SK-N-SH treated with all-trans-retinoic acid at 6 μM for 48 hours (cell line): ENCODE data around the gene BEST3.

Source experiments
- ATAC-seq: fragments of 200-7000 bp; cut with Tn5 transposase; 3 replicates; pipeline ENCODE4 v1.9.1; 2020; ENCODE audit warnings: mild to moderate bottlenecking, moderate library complexity
- ARNTL ChIP-seq: fragments of 450-650 bp; formaldehyde crosslinking; IDR thresholded peaks from 2 replicates; pipeline ENCODE4 v1.5.0; 2020; ENCODE audit warnings: low read depth, mild to moderate bottlenecking, moderate library complexity, borderline replicate concordance
- BACH2 ChIP-seq: fragments of 250-450 bp; sonication (Bioruptor Pico); IDR thresholded peaks from 2 replicates; pipeline ENCODE4 v1.9.0; 2021; ENCODE audit warnings: mild to moderate bottlenecking, borderline replicate concordance
- CREB5 ChIP-seq: fragments of 250-450 bp; sonication (Bioruptor Pico); IDR thresholded peaks from 2 replicates; pipeline ENCODE4 v1.5.1; 2020; ENCODE audit warnings: low read depth, mild to moderate bottlenecking, moderate library complexity
- CSDC2 ChIP-seq: fragments of 250-450 bp; sonication (Bioruptor Pico); IDR thresholded peaks from 2 replicates; pipeline ENCODE4 v1.5.0; 2020; ENCODE audit warnings: mild to moderate bottlenecking, moderate library complexity
- CSRNP3 ChIP-seq: fragments of 250-450 bp; sonication (Bioruptor Pico); IDR thresholded peaks from 2 replicates; pipeline ENCODE4 v1.5.1; 2021; ENCODE audit warnings: mild to moderate bottlenecking, moderate library complexity
- ESRRG ChIP-seq: fragments of 250-450 bp; sonication (Bioruptor Pico); IDR thresholded peaks from 2 replicates; pipeline ENCODE4 v1.6.1; 2021; ENCODE audit warnings: mild to moderate bottlenecking
- GLIS3 ChIP-seq: fragments of 250-450 bp; sonication (Bioruptor Pico); IDR thresholded peaks from 2 replicates; pipeline ENCODE4 v1.5.0; 2020; ENCODE audit warnings: mild to moderate bottlenecking, moderate library complexity
- ISL1 ChIP-seq: fragments of 250-450 bp; sonication (Bioruptor Pico); IDR thresholded peaks from 2 replicates; pipeline ENCODE4 v2.1.2; 2022; ENCODE audit warnings: mild to moderate bottlenecking, moderate library complexity
- OSR1 ChIP-seq: fragments of 250-450 bp; sonication (Bioruptor Pico); IDR thresholded peaks from 2 replicates; pipeline ENCODE4 v1.8.0; 2022; ENCODE audit warnings: moderate library complexity, mild to moderate bottlenecking, inconsistent platforms
- PATZ1 ChIP-seq: fragments of 250-450 bp; sonication (Bioruptor Pico); IDR thresholded peaks from 2 replicates; pipeline ENCODE4 v1.8.0; 2020; ENCODE audit warnings: mild to moderate bottlenecking, moderate library complexity, borderline replicate concordance
- POU6F1 ChIP-seq: fragments of 250-450 bp; sonication (Bioruptor Pico); IDR thresholded peaks from 2 replicates; pipeline ENCODE4 v1.8.0; 2021; ENCODE audit warnings: low read depth, mild to moderate bottlenecking, moderate library complexity, borderline replicate concordance
- PPARA ChIP-seq: fragments of 250-450 bp; sonication (Bioruptor Pico); IDR thresholded peaks from 2 replicates; pipeline ENCODE4 v1.5.0; 2020; ENCODE audit warnings: mild to moderate bottlenecking, borderline replicate concordance
- RARB ChIP-seq: fragments of 250-450 bp; sonication (Bioruptor Pico); IDR thresholded peaks from 2 replicates; pipeline ENCODE4 v1.8.0; 2021; ENCODE audit warnings: mild to moderate bottlenecking, moderate library complexity
- SNAI2 ChIP-seq: fragments of 250-450 bp; sonication (Bioruptor Pico); IDR thresholded peaks from 2 replicates; pipeline ENCODE4 v1.5.0; 2020; ENCODE audit warnings: mild to moderate bottlenecking, moderate library complexity
- TCF4 ChIP-seq: fragments of 250-450 bp; sonication (Bioruptor Pico); IDR thresholded peaks from 2 replicates; pipeline ENCODE4 v1.8.0; 2021; ENCODE audit warnings: mild to moderate bottlenecking, moderate library complexity, borderline replicate concordance
- TOX ChIP-seq: fragments of 250-450 bp; sonication (Bioruptor Pico); IDR thresholded peaks from 2 replicates; pipeline ENCODE4 v1.8.0; 2021; ENCODE audit warnings: mild to moderate bottlenecking, moderate library complexity, borderline replicate concordance
- TSHZ2 ChIP-seq: fragments of 250-450 bp; sonication (Bioruptor Pico); IDR thresholded peaks from 2 replicates; pipeline ENCODE4 v1.5.0; 2020; ENCODE audit warnings: mild to moderate bottlenecking, moderate library complexity
- ZC3H10 ChIP-seq: fragments of 250-450 bp; sonication (Bioruptor Pico); IDR thresholded peaks from 2 replicates; pipeline ENCODE4 v1.5.1; 2021; ENCODE audit warnings: mild to moderate bottlenecking, moderate library complexity
- ZFP3 ChIP-seq: fragments of 250-450 bp; sonication (Bioruptor Pico); IDR thresholded peaks from 2 replicates; pipeline ENCODE4 v1.5.0; 2020; ENCODE audit warnings: mild to moderate bottlenecking, moderate library complexity
- ZFP30 ChIP-seq: fragments of 450-650 bp; formaldehyde crosslinking; IDR thresholded peaks from 2 replicates; pipeline ENCODE4 v1.5.0; 2022; ENCODE audit warnings: mild to moderate bottlenecking, moderate library complexity
- ZNF565 ChIP-seq: fragments of 450-650 bp; formaldehyde crosslinking; conservative IDR thresholded peaks from 2 replicates; pipeline ENCODE4 v1.5.0; 2020; ENCODE audit warnings: low read depth, mild to moderate bottlenecking, moderate library complexity
- ZNF70 ChIP-seq: fragments of 450-650 bp; formaldehyde crosslinking; IDR thresholded peaks from 2 replicates; pipeline ENCODE4 v1.5.0; 2020; ENCODE audit warnings: mild to moderate bottlenecking, moderate library complexity
- ZNF8 ChIP-seq: fragments of 450-650 bp; formaldehyde crosslinking; IDR thresholded peaks from 2 replicates; pipeline ENCODE4 v1.5.0; 2020; ENCODE audit warnings: mild to moderate bottlenecking, moderate library complexity

The BEST3 gene

GRCh38 chr12:69647178-69647577 is 51.9 kb downstream of the BEST3 start:
- TF ChIP-seq PPARA (CRISPR knock-in tag), result no peak
- no peak for TF ChIP-seq TSHZ2
- TF ChIP-seq CSRNP3 (CRISPR knock-in tag), result no peak
- TF ChIP-seq ZNF70 (CRISPR knock-in tag), result no peak
- no peak for TF ChIP-seq ZNF8 (CRISPR knock-in tag)
- TF ChIP-seq BACH2, result no peak
- TF ChIP-seq ISL1 (CRISPR knock-in tag), result no peak
- no peak for TF ChIP-seq TCF4 (CRISPR knock-in tag)
- TF ChIP-seq CSDC2 (CRISPR knock-in tag), result no peak
- TF ChIP-seq SNAI2 (CRISPR knock-in tag), result no peak
- TF ChIP-seq TOX (CRISPR knock-in tag), result no peak
- no peak for TF ChIP-seq ZC3H10 (CRISPR knock-in tag)
- no peak for TF ChIP-seq ESRRG (CRISPR knock-in tag)
- no peak for TF ChIP-seq ZFP3 (CRISPR knock-in tag)
- no peak for TF ChIP-seq PATZ1 (CRISPR knock-in tag)
- no peak for ATAC-seq

GRCh38 chr12:69645031-69645430 is 54.1 kb downstream of the BEST3 start:
- ATAC-seq, result no peak
- TF ChIP-seq POU6F1 (no peak), GLIS3 (no peak), ZNF8 (CRISPR knock-in tag) (no peak), RARB (CRISPR knock-in tag) (no peak), ISL1 (CRISPR knock-in tag) (no peak), PPARA (CRISPR knock-in tag) (no peak), ESRRG (CRISPR knock-in tag) (no peak), OSR1 (CRISPR knock-in tag) (no peak), CREB5 (CRISPR knock-in tag) (no peak), TOX (CRISPR knock-in tag) (no peak), ZNF70 (CRISPR knock-in tag) (no peak), CSDC2 (CRISPR knock-in tag) (no peak), ZNF565 (CRISPR knock-in tag) (no peak), SNAI2 (CRISPR knock-in tag) (no peak), ARNTL (no peak), ZC3H10 (CRISPR knock-in tag) (no peak), PATZ1 (CRISPR knock-in tag) (no peak), ZFP30 (CRISPR knock-in tag) (no peak)
- TF ChIP-seq, all 23 proteins: peak for 0
